ENCODE data around the gene CCL21.

The CCL21 gene

GRCh38 chr9:34665381-34666250, 44.3 kb downstream of the CCL21 start:
- DNase-seq = peak; percentile 88

DNA sequence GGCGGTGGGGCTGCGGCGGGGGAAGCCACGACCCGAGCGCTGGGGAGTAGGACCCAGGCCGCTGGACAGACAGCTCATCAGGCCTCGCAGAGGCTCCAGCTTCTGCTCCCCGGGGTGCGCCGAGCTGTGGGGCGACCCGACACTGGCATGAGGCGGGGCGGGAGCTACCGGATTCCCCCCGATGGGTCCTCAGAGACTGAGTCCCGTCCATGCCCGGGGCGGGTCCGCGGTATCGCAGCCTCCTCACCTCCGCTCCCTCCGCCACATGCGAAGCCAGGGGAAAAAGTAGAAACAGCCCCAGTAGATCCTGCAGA, 44.9 kb downstream of the CCL21 start:
- DNase-seq = no peak

DNA sequence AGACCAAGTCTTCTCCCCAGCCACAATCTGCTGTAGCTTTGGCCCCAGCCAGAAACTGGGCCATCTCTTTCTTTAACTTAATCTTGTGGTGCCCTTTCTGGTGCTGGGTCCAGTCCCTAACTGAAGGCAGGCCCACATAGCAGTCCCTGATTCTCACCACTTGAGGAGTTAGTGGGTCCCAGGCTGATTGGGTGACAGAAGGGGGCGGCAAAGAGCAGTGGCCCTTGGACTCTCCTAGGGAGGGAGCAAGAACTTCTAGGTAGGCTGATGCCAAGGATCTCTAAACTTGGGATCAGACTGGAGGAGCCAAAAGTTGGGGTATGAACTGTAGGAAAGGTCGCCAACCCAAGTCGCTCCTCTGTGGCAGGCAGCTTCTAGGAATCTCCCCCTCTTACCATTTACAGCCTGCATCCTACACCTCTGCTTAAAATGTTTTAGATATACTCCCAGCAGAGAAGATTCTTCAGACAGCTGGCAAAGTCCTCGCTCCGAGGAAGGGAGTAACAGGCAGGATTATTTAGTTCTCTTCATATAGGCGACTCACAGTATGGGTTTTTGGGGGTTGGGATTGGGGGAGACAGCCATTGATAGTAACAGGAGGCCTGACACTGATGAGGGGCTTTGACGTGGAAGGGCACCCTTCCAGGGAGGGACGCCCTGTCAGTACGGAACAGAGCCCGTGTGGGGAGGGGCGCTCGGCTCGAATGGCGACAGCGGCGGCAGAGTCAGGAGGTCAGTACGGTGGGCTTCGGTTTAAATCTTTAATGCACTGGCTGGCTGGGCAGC, 45.5 kb downstream of the CCL21 start:
- peak; percentile 73 for DNase-seq

GRCh38 chr9:34663303-34663605, 46.7 kb downstream of the CCL21 start:
- DNase-seq = no peak

GRCh38 chr9:34662526-34663302, 47.2 kb downstream of the CCL21 start, which contains the start of gene CCL27:
Gene CCL27, minus strand, starts transcription at chr9:34662657. Its CDS starts 24 bp downstream, at chr9:34662633.
- no peak for DNase-seq

- DNase-seq = no peak
Observed at GRCh38 chr9:34659592-34660253, 50.2 kb downstream of the CCL21 start.
